HepG2 (cell line): ENCODE data around the gene HAUS2. TPM values are rescaled to one million over a fixed set of nuclear protein-coding genes. Genes with fewer than 3 reads are reported as not detected.
A peak's percentile ranks its signal among the peaks of the same experiment; 100 is the strongest.

Experiments used
- ARNTL ChIP-seq: sonication (generic); formaldehyde crosslinking; IDR thresholded peaks from 2 replicates; pipeline ENCODE4 v1.4.0; 2020; ENCODE audit warnings: mild to moderate bottlenecking, missing genetic modification reagents
- CEBPZ ChIP-seq: IDR thresholded peaks from 2 replicates; pipeline ENCODE4 v1.6.1; 2012; ENCODE audit warnings: low read length, improper control_type of control experiment
- DR1 ChIP-seq: sonication (generic); formaldehyde crosslinking; IDR thresholded peaks from 2 replicates; pipeline ENCODE4 v1.8.0; 2021; ENCODE audit warnings: mild to moderate bottlenecking, missing genetic modification reagents, inconsistent platforms
- EP300 ChIP-seq, 3 experiments: sonication (generic) in 1 of 3; formaldehyde crosslinking in 1 of 3; IDR thresholded peaks; 2 replicates each; pipeline versions ENCODE4 v1.5.1 to v1.6.1; 2011 to 2020; ENCODE audit warnings: low read depth in 2 of 3, low read length in 2 of 3, borderline replicate concordance in 1 of 3, improper control_type of control experiment in 1 of 3, mild to moderate bottlenecking in 1 of 3, missing genetic modification reagents in 1 of 3, moderate library complexity in 1 of 3
- ESRRA ChIP-seq: sonication (generic); formaldehyde crosslinking; IDR thresholded peaks from 2 replicates; pipeline ENCODE4 v1.5.1; 2020; ENCODE audit warnings: mild to moderate bottlenecking, low read depth, missing genetic modification reagents
- FOSL1 ChIP-seq: sonication (generic); formaldehyde crosslinking; IDR thresholded peaks from 2 replicates; pipeline ENCODE4 v1.9.0; 2021; ENCODE audit warnings: missing genetic modification reagents, borderline replicate concordance
- FOSL2 ChIP-seq: sonication (generic); formaldehyde crosslinking; IDR thresholded peaks from 2 replicates; pipeline ENCODE4 v1.4.0; 2020; ENCODE audit warnings: missing genetic modification reagents
- JUND ChIP-seq: sonication (generic); formaldehyde crosslinking; IDR thresholded peaks from 2 replicates; pipeline ENCODE4 v1.8.0; 2022; ENCODE audit warnings: mild to moderate bottlenecking, missing genetic modification reagents
- LCORL ChIP-seq, 2 experiments: fragments of 450-650 bp in 1 of 2; sonication (generic) in 1 of 2; formaldehyde crosslinking in 1 of 2; IDR thresholded peaks; 2 replicates each; pipeline versions ENCODE4 v1.5.0 to v1.6.1; 2017 to 2020; ENCODE audit warnings: antibody characterized with exemption in 1 of 2, missing genetic modification reagents in 1 of 2
- MED8 ChIP-seq: sonication (generic); formaldehyde crosslinking; IDR thresholded peaks from 2 replicates; pipeline ENCODE4 v1.8.1; 2023; ENCODE audit warnings: mild to moderate bottlenecking, missing genetic modification reagents; ENCODE audit not compliant: insufficient replicate concordance
- NPAS2 ChIP-seq: sonication (generic); formaldehyde crosslinking; IDR thresholded peaks from 2 replicates; pipeline ENCODE4 v1.8.0; 2022; ENCODE audit warnings: mild to moderate bottlenecking, missing genetic modification reagents, borderline replicate concordance
- PHB2 ChIP-seq: fragments of 450-650 bp; IDR thresholded peaks from 2 replicates; pipeline ENCODE4 v1.6.1; 2018; ENCODE audit not compliant: partially characterized antibody
- PLRG1 ChIP-seq: fragments of 450-650 bp; conservative IDR thresholded peaks from 2 replicates; pipeline ENCODE4 v1.6.1; 2016
- SMC3 ChIP-seq: IDR thresholded peaks from 2 replicates; pipeline ENCODE4 v1.6.1; 2011; ENCODE audit warnings: low read length, improper control_type of control experiment
- SOX13 ChIP-seq, 3 experiments: fragments of 450-650 bp in 1 of 3; sonication (generic) in 1 of 3; formaldehyde crosslinking in 1 of 3; IDR thresholded peaks in 2 of 3; conservative IDR thresholded peaks in 1 of 3; 2 replicates each; pipeline versions ENCODE4 v1.5.0 to v1.6.1; 2016 to 2020; ENCODE audit warnings: antibody characterized with exemption in 1 of 3, mild to moderate bottlenecking in 1 of 3, missing compliant biosample characterization in 1 of 3, missing genetic modification reagents in 1 of 3, moderate library complexity in 1 of 3
- ZBTB34 ChIP-seq: sonication (generic); formaldehyde crosslinking; IDR thresholded peaks from 2 replicates; pipeline ENCODE4 v1.8.0; 2022; ENCODE audit warnings: mild to moderate bottlenecking, missing genetic modification reagents
- ZBTB8A ChIP-seq: sonication (generic); formaldehyde crosslinking; IDR thresholded peaks from 2 replicates; pipeline ENCODE4 v1.4.0; 2020; ENCODE audit warnings: mild to moderate bottlenecking, low read depth, missing genetic modification reagents, borderline replicate concordance
- ZNF644 ChIP-seq: IDR thresholded peaks from 2 replicates; pipeline ENCODE4 v1.6.1; 2016; ENCODE audit warnings: low read depth
- ZSCAN21 ChIP-seq: sonication (generic); formaldehyde crosslinking; IDR thresholded peaks from 2 replicates; pipeline ENCODE4 v1.8.0; 2022; ENCODE audit warnings: mild to moderate bottlenecking, missing genetic modification reagents, moderate library complexity, borderline replicate concordance
- polyA plus RNA-seq, 8 experiments: library from polyadenylated mRNA; depleted of rRNA in 3 of 8; stranded (reverse) in 7 of 8; unstranded in 1 of 8; fragments of >200 nt; fragmentation: Illumina TruSeq in 4 of 8; extraction: Trizol in 4 of 8; gene quantifications; 2 replicates each; pipeline versions ENCODE4 v1.2.1 to v1.2.3, GENCODE V29; 2011 to 2016; ENCODE audit warnings: low read depth in 4 of 8, missing spikeins in 1 of 8, mixed read lengths in 1 of 8; ENCODE audit not compliant: insufficient read depth in 1 of 8
- total RNA-seq, 5 experiments: library from RNA; depleted of rRNA; stranded (reverse); fragments of >200 nt; fragmentation: Illumina TruSeq; extraction: Trizol; gene quantifications; 2 replicates each; pipeline ENCODE4 v1.2.3, GENCODE V29; 2016; ENCODE audit warnings: low read depth in 1 of 5
- TF ChIP-seq, protein P1 (sequence below): sonication (generic); formaldehyde crosslinking; IDR thresholded peaks from 2 replicates; pipeline ENCODE4; 2020; ENCODE audit warnings: missing genetic modification reagents, mild to moderate bottlenecking, borderline replicate concordance

The HAUS2 gene
- total and polyA plus RNA-seq, 2 of the 13 experiments (the other 11 are each of a cell fraction or from before 2014, with no cell fraction given): 11.6 to 32.9 TPM

GRCh38 chr15:42575188-42576039 is 26.8 kb downstream of the HAUS2 start, which contains the start of gene STARD9 (continued):
- TF ChIP-seq, protein P1, sequence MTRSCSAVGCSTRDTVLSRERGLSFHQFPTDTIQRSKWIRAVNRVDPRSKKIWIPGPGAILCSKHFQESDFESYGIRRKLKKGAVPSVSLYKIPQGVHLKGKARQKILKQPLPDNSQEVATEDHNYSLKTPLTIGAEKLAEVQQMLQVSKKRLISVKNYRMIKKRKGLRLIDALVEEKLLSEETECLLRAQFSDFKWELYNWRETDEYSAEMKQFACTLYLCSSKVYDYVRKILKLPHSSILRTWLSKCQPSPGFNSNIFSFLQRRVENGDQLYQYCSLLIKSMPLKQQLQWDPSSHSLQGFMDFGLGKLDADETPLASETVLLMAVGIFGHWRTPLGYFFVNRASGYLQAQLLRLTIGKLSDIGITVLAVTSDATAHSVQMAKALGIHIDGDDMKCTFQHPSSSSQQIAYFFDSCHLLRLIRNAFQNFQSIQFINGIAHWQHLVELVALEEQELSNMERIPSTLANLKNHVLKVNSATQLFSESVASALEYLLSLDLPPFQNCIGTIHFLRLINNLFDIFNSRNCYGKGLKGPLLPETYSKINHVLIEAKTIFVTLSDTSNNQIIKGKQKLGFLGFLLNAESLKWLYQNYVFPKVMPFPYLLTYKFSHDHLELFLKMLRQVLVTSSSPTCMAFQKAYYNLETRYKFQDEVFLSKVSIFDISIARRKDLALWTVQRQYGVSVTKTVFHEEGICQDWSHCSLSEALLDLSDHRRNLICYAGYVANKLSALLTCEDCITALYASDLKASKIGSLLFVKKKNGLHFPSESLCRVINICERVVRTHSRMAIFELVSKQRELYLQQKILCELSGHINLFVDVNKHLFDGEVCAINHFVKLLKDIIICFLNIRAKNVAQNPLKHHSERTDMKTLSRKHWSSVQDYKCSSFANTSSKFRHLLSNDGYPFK (CRISPR knock-in tag): no peak; the same call in 1 of the 2 replicates
- peak; percentile 69; the same call in 1 of the 2 replicates for TF ChIP-seq ZSCAN21 (CRISPR knock-in tag)
- no peak; the same call in 1 of the 2 replicates for TF ChIP-seq ESRRA (CRISPR knock-in tag)
- peak; percentile 88 for TF ChIP-seq ARNTL (CRISPR knock-in tag)
- TF ChIP-seq LCORL (IDR thresholded peaks at IDR 0.05): no peak
- TF ChIP-seq LCORL (CRISPR knock-in tag; IDR thresholded peaks at IDR 0.05): peak; percentile 88
- TF ChIP-seq DR1 (CRISPR knock-in tag): peak; percentile 97
- TF ChIP-seq FOSL1: no peak
- TF ChIP-seq ZNF644 (CRISPR knock-in tag): no peak
- TF ChIP-seq FOSL2: no peak
- TF ChIP-seq JUND (CRISPR knock-in tag): no peak
- no peak for TF ChIP-seq SMC3
- TF ChIP-seq PLRG1: no peak
- TF ChIP-seq ZBTB34: no peak
- TF ChIP-seq CEBPZ: no peak
- no peak for TF ChIP-seq MED8
- TF ChIP-seq PHB2: no peak
- no peak for TF ChIP-seq ZBTB8A (CRISPR knock-in tag)
- TF ChIP-seq SOX13 (IDR thresholded peaks at IDR 0.05): no peak
- TF ChIP-seq SOX13 (CRISPR knock-in tag; conservative IDR thresholded peaks at IDR 0.05 in 1 of 2, IDR thresholded peaks at IDR 0.05 in 1 of 2): peak in 1 of 2 experiments; percentile 59; a peak in 2 of 4 replicates
- TF ChIP-seq NPAS2 (CRISPR knock-in tag): no peak
- TF ChIP-seq EP300 (IDR thresholded peaks at IDR 0.05; ENCODE audit: low read depth in 2 of 2, low read length in 2 of 2): 0 out of 4 replicates have a peak, but pooled peaks of 1 of the 2 experiments have one; percentile 4
- TF ChIP-seq EP300 (CRISPR knock-in tag; IDR thresholded peaks at IDR 0.05; ENCODE audit: borderline replicate concordance): no peak
